WI38 (cell line): ENCODE results near the gene CSNK1D.

Experiments
- H3K4me3 ChIP-seq: 2 replicates; pipeline ENCODE4 v1.5.1; 2011; ENCODE audit warnings: low read depth, mild to moderate bottlenecking, control low read depth, low read length
- CTCF ChIP-seq: IDR thresholded peaks from 2 replicates; pipeline ENCODE4 v1.5.1; 2012; ENCODE audit warnings: low read depth, mild to moderate bottlenecking, control low read depth, low read length

The CSNK1D gene

DNA sequence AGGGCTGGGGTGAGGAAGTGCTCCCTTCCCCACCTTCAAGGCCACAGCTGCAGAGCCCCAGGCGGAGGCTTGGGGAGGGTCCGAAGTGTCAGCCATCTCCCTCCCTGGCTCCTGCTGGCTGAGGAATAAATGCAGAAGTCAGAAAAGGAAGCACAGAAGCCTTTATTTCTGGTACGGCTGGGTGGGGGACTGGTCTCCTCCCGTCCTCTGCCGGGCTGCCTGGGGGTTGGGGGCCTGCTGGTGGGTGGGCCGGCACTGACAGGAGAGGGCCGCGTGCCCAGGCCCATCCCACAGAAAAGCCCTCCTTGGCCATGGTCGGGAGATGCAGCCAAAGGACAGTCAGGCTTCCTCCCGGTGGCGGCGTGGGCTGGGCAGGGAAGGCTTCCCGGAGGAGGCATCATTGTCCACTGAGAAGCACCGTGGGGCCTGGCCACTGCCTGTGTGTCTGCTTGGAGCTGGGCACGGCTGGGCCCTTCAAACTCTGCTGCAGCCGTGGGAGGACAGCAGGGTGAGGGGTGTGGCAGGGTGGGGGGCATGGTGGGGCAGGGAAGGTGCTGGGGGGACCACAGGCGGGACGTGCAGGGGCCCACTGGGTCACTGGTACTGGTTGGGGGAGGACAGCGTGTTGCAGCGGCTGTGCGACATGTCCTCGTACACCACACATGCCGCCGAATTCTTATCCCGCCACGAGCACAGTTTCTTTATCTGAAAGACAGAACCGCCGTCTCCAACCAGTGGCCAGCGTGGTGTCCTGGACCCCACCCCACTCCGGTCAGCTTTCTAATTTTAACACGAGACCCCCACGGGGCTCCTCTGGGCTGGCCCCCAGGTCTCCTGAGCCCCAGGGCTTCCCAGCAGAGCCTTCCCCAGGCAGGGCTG, 41.5 kb upstream of the CSNK1D start:
- no peak for TF ChIP-seq CTCF
- no peak overlapping the region for H3K4me3 ChIP-seq

DNA sequence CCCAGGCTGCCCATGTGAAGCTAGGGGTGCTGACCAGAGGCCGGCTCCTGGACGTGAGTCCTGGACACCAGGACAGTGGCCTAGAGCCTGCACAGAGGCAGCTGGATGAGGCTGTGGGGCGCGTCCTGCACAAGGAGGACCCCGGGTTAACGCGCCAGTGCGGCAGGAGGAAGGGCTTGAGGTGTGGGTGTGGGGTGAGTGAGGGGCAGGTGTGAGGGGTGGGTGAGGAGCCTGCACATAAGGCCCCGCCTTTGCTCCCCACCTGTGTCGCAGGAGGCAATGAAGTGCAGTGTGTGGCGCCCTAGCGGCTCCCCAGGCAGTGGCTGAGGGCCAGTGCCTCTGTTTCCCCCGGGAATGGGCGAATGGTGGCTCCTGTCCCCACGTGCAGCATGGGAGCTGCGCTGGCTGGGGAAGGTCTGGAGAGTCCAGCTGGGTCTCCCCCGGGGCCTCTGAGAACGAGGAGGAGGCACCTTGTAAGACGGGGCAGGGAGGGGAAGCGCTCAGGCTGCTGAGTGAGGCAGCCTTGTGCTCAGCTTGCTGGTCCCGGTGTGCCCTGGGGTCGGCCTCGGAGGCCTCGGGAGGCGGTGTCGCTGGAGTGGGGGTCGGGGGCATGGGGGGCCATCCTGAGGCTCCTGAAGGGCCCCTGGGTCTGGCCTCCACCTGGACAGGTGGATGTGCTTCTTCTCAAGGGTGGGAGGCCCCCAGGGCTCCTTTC, 40.7 kb upstream of the CSNK1D start:
- TF ChIP-seq CTCF, result no peak
- no peak overlapping the region for H3K4me3 ChIP-seq

- H3K4me3 ChIP-seq, result no peak overlapping the region
- TF ChIP-seq CTCF, result no peak
These were observed 39.9 kb upstream of the CSNK1D start for GRCh38 chr17:82313195-82314011.

- TF ChIP-seq CTCF, result no peak
- no peak overlapping the region for H3K4me3 ChIP-seq
These were observed 38.5 kb upstream of the CSNK1D start for GRCh38 chr17:82311971-82312370.

DNA sequence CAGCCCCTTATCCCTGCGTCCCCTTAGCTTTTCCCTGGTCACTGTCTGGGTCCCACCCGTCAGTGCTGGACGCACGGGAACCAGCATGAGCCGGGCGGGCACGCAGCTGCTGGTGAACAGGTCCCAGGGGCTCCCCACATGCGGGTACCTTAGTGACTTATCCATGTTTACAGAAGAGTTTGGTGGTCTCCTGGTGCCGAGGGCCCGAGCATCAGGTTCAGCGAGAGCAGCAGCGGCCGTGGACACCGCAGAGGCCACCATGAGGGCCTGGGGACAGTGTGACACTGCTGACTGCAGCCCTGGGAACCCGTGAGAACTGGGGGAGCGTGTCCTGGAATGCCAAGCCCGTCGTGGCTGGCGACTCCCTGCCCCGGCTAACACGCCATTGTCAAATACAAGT, 37.4 kb upstream of the CSNK1D start:
- no peak overlapping the region for H3K4me3 ChIP-seq
- TF ChIP-seq CTCF, result no peak

DNA sequence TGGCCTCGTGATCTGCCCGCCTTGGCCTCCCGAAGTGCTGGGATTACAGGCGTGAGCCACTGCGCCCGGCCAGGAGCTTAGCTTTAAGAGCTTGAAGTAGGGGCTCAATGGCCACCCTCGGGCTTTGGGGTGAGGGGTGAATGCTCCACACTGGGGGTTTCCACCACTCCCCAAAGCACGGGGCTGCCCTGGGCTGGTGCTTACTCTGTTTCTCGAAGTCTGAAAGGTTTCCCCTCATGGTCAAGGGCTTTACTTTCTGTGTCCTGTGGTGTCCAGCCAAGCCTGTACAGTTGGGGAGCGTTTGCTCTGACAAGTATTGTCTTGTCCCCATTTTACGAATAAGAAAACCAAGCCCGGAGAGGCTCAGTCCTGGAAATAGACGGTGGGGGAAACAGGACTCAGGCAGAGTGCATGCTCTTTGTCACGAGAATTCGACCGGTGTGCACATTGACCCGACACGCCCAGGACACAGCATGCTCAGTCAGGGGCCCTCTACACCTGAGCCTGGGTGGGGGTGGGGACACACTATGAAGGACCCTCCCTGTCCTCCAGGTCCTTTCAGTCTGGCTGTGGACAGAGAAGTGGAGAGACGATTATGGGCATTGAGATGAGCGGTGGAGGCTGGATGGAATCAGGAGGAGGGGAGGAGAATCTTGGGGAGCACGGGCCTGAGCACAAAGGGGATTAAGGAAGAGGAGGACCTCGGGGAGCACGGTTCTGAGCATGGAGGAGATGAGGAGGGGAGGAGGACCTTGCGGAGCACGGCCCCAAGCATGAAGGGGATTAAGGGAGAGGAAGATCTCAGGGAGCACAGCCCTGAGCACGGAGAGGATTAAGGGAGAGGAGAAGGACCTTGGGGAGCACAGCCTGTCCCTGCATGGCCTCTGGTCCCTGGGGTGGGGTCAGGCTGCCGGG, 36.4 kb upstream of the CSNK1D start:
- H3K4me3 ChIP-seq, result no peak overlapping the region
- TF ChIP-seq CTCF, result no peak
